ENCODE results near the gene OXSR1. TPM values are rescaled to one million over a fixed set of nuclear protein-coding genes. Genes with fewer than 3 reads are reported as not detected.

OXSR1 gene
- total RNA-seq, 4 donors from 2014 or later, result 17.3 to 49.7 (median 28.7) TPM

DNA sequence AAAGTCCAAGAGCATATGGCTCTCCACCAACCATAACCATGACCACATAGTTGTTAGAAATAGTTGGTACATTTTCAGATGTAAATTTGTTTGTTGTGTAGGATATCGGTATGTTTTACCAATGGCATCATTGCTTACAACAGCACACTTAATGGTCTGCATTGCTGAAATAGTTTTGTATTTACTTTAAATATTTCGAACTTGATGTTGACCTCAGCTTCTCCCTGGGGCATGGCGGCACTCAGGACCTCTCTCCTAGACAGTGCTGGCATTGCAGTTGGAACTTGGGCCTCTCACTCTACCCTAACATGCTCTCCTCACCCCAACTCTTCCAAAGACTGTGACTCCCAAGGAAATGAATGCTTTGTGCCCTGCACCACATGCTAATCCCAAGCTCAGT lies 105.3 kb downstream of the OXSR1 start:
- H3K9me3 ChIP-seq, result no peaks in the 10 kb centered on the region
- H3K4me3 ChIP-seq, result no peak overlapping the region
- TF ChIP-seq POLR2A (IDR thresholded peaks at IDR 0.05), result no peak
- TF ChIP-seq, protein P1, sequence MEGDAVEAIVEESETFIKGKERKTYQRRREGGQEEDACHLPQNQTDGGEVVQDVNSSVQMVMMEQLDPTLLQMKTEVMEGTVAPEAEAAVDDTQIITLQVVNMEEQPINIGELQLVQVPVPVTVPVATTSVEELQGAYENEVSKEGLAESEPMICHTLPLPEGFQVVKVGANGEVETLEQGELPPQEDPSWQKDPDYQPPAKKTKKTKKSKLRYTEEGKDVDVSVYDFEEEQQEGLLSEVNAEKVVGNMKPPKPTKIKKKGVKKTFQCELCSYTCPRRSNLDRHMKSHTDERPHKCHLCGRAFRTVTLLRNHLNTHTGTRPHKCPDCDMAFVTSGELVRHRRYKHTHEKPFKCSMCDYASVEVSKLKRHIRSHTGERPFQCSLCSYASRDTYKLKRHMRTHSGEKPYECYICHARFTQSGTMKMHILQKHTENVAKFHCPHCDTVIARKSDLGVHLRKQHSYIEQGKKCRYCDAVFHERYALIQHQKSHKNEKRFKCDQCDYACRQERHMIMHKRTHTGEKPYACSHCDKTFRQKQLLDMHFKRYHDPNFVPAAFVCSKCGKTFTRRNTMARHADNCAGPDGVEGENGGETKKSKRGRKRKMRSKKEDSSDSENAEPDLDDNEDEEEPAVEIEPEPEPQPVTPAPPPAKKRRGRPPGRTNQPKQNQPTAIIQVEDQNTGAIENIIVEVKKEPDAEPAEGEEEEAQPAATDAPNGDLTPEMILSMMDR (IDR thresholded peaks at IDR 0.05), result no peak
- H3K27me3 ChIP-seq, result no peaks in the 10 kb centered on the region
- DNase-seq, result no peak
- no peak overlapping the region for H3K27ac ChIP-seq
- H3K4me1 ChIP-seq, result no peaks in the 10 kb centered on the region
- H3K36me3 ChIP-seq, result no peaks in the 10 kb centered on the region

DNA sequence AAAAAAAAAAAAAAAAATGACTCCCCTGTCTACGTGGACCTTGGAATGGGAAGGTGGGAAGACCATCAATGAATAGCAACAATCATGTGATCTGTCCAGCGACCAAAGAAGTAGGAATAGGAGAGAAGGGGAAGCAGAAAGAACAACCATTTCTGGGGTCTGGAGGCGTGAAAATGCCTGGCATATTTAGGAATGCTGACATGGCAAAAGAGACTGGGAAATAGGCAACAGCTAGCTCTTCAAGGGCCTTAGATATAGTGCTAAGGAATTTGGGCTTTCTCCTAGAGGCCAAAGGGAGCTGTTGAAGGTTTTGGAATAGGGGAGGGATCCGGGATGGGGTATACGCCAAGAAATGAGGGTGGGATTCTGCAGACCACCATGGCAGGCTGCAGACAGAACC lies 106.2 kb downstream of the OXSR1 start:
- Histone ChIP-seq H3K9me3 (no peaks in the 10 kb centered on the region), H3K36me3 (peaks cover 0 to under 1% (median 0%) of the 10 kb centered on the region in 3 donors), H3K4me1 (no peaks in the 10 kb centered on the region), H3K27me3 (no peaks in the 10 kb centered on the region), H3K4me3 (no peak overlapping the region), H3K27ac (no peak overlapping the region)
- no peak for TF ChIP-seq POLR2A (IDR thresholded peaks at IDR 0.05)
- TF ChIP-seq, protein P1 (IDR thresholded peaks at IDR 0.05), result no peak
- DNase-seq, result no peak

DNA sequence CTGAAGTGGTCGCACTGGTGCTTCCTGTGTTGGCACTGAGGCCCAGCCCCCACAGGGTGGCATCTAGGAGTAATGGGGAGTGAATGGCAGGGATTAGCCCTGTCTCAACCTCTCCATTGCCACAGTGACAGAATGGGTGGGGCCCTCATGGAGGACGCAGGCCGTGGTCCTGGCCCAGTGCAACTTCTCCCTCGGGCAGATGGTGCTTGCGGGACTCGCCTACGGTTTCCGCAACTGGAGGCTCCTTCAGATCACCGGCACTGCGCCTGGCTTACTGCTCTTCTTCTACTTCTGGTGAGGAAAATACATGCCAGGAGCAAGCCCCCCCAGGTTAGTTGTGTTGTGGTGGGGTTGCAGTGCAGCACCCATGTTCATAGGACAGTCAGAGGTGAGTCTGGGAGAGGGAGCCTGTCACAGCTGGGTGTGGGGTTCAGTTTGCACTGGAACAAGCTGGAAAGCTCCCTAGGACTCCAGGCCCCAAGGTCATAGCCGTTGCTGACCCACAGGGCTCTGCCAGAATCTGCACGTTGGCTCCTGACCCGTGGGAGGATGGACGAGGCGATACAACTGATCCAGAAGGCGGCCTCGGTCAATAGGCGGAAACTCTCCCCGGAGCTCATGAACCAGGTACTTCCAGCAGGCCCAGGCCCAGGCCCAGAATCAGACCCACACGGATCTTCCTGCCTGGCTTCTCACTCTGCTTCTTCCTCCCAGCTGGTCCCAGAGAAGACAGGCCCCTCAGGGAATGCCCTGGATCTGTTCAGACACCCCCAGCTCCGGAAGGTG lies 109.7 kb downstream of the OXSR1 start:
- Histone ChIP-seq H3K27ac (no peak overlapping the region), H3K27me3 (no peaks in the 10 kb centered on the region), H3K4me1 (no peaks in the 10 kb centered on the region), H3K36me3 (peaks cover 0 to 6% (median 0%) of the 10 kb centered on the region in 3 donors), H3K4me3 (no peak overlapping the region), H3K9me3 (no peaks in the 10 kb centered on the region)
- no peak for DNase-seq
- TF ChIP-seq POLR2A (IDR thresholded peaks at IDR 0.05), result no peak
- TF ChIP-seq, protein P1 (IDR thresholded peaks at IDR 0.05), result no peak

DNA sequence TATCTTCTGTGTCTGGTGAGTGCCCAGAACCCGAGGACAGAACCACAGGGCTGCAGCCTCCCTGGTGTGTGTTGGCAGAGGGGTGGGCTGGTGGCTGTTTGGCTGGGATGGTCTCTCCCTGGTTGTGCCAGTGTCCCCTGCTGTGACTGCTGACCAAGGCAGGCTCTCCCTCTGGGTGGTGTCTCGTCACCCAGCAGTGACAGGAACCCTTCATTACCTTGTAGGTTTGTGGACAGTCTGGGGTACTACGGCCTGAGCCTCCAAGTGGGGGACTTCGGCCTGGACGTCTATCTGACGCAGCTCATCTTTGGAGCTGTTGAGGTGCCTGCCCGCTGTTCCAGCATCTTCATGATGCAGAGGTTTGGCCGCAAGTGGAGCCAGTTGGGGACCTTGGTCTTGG lies 110.3 kb downstream of the OXSR1 start:
- Histone ChIP-seq H3K36me3 (peaks cover 0 to 6% (median 0%) of the 10 kb centered on the region in 3 donors), H3K9me3 (no peaks in the 10 kb centered on the region), H3K4me1 (no peaks in the 10 kb centered on the region), H3K27me3 (no peaks in the 10 kb centered on the region), H3K4me3 (no peak overlapping the region), H3K27ac (no peak overlapping the region)
- DNase-seq, result no peak
- TF ChIP-seq, protein P1 (IDR thresholded peaks at IDR 0.05), result no peak
- TF ChIP-seq POLR2A (IDR thresholded peaks at IDR 0.05), result no peak

DNA sequence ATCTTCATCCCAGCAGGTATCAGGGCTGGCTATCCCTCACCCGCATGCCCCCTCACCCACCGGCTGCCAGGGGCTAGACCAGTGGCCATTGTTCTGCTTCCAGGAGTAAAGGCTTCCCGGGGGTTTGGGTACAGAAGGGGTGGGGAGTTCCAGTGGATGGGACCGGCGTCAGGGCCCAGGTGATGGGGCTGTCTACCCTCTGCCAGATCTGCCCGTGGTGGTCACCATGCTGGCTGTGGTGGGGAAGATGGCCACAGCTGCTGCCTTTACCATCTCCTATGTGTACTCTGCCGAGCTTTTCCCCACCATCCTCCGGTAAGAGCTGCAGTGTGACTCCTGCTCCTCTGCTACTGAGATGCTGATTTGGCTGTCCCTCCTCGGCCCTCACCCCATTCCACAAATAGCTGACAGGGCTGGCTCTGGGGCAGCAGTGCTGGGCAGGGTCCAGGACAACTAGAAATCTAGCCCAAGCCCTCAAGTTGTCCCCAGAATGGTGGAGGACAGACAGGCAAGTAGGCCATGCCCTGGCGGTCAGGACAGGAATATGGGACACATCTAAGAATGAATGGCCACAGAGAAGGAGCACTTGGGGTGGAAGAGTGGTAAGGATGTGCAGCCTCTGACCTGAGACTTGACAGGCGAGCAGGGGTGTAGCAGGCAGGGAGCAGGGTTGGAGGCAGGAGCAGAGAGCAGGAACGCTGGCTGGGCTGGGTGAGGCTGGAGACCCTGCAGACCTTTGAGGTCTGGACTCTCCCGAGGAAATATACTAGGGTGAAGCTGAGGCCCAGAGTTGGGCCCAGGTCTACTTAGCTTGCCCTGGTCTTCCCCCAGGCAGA lies 111.0 kb downstream of the OXSR1 start:
- no peaks in the 10 kb centered on the region for H3K27me3 ChIP-seq
- H3K4me3 ChIP-seq, result no peak overlapping the region
- no peaks in the 10 kb centered on the region for H3K9me3 ChIP-seq
- no peak for TF ChIP-seq POLR2A (IDR thresholded peaks at IDR 0.05)
- TF ChIP-seq, protein P1 (IDR thresholded peaks at IDR 0.05), result no peak
- H3K36me3 ChIP-seq, result peaks cover 0 to 6% (median 0%) of the 10 kb centered on the region in 3 donors
- no peaks in the 10 kb centered on the region for H3K4me1 ChIP-seq
- H3K27ac ChIP-seq, result no peak overlapping the region
- DNase-seq, result no peak

Measured in Peyer's patch (tissue), 4 donors.